A204.1 (cell line): Measurements from ENCODE around the gene ZDHHC23.

Experiments
- FAIRE-seq: peaks from 2 replicates; lab custom pipeline; 2012; peaks lifted over from hg19 to GRCh38; lab: Jason Lieb, UNC

Gene ZDHHC23

GRCh38 chr3:114011059-114011797 is 63.4 kb downstream of the ZDHHC23 start:
- no peak for FAIRE-seq
